GM18498 (cell line): ENCODE data around the gene SCYL1.

Experiments
- ATAC-seq: cut with Tn5 transposase; IDR thresholded peaks from one replicate; pipeline ENCODE4 v1.9.1; 2021; ENCODE audit warnings: mild to moderate bottlenecking, moderate library complexity; ENCODE audit not compliant: unreplicated experiment

The SCYL1 gene

GRCh38 chr11:65524741-65525545, at the start of gene SCYL1:
Gene SCYL1, plus strand, starts transcription at chr11:65525083. Its CDS starts 71 bp downstream, at chr11:65525154.
- ATAC-seq = peak; percentile 70

GRCh38 chr11:65476632-65477148, 48.2 kb upstream of the SCYL1 start:
- no peak for ATAC-seq

- peak; percentile 85 for ATAC-seq
Observed at GRCh38 chr11:65477149-65477965, 47.5 kb upstream of the SCYL1 start.

- no peak for ATAC-seq
Observed at GRCh38 chr11:65478388-65479183, 46.3 kb upstream of the SCYL1 start.

GRCh38 chr11:65479184-65480145, 45.4 kb upstream of the SCYL1 start:
- ATAC-seq = no peak

GRCh38 chr11:65482306-65482850, 42.5 kb upstream of the SCYL1 start:
- no peak for ATAC-seq

- no peak for ATAC-seq
Observed at GRCh38 chr11:65485920-65486219, 39.0 kb upstream of the SCYL1 start.

- no peak for ATAC-seq
Observed at GRCh38 chr11:65486570-65487466, 38.1 kb upstream of the SCYL1 start.

- no peak for ATAC-seq
Observed at GRCh38 chr11:65487467-65488272, 37.2 kb upstream of the SCYL1 start.

- ATAC-seq = no peak
Observed at GRCh38 chr11:65488273-65489034, 36.4 kb upstream of the SCYL1 start.

- no peak for ATAC-seq
Observed at GRCh38 chr11:65489035-65489705, 35.7 kb upstream of the SCYL1 start.

GRCh38 chr11:65489706-65490320, 35.1 kb upstream of the SCYL1 start:
- ATAC-seq = no peak

GRCh38 chr11:65491163-65491465, 33.8 kb upstream of the SCYL1 start:
- no peak for ATAC-seq

GRCh38 chr11:65491614-65492386, 33.1 kb upstream of the SCYL1 start:
- ATAC-seq = no peak

- no peak for ATAC-seq
Observed at GRCh38 chr11:65492387-65492636, 32.6 kb upstream of the SCYL1 start.
